GM21825 (cell line): ENCODE results near the gene ARID5A.
"Not testable (repeated sequence)": the region's sequence is repeated elsewhere in the genome, so short reads cannot be mapped to it uniquely, and the experiment has no call there.

Experiments used
- ATAC-seq: cut with Tn5 transposase; IDR thresholded peaks from one replicate; pipeline ENCODE4 v1.9.1; 2021; ENCODE audit warnings: mild to moderate bottlenecking, moderate library complexity; ENCODE audit not compliant: unreplicated experiment

The ARID5A gene

GRCh38 chr2:96536445-96537065 is at the start of gene ARID5A:
Gene ARID5A, plus strand, starts transcription at chr2:96536752. Its CDS starts 75 bp downstream, at chr2:96536827.
- ATAC-seq: peak; percentile 49

GRCh38 chr2:96489261-96489660 is 47.3 kb upstream of the ARID5A start:
- ATAC-seq: no peak

- ATAC-seq: no peak
These were observed 46.9 kb upstream of the ARID5A start for GRCh38 chr2:96489663-96490062.

- ATAC-seq: no peak
These were observed 44.6 kb upstream of the ARID5A start for GRCh38 chr2:96491860-96492497.

- ATAC-seq: no peak
These were observed 43.5 kb upstream of the ARID5A start for GRCh38 chr2:96493072-96493471.

GRCh38 chr2:96494188-96494587 is 42.4 kb upstream of the ARID5A start:
- ATAC-seq: no peak

- no peak for ATAC-seq
These were observed 40.4 kb upstream of the ARID5A start for GRCh38 chr2:96495982-96496629.

GRCh38 chr2:96498021-96498431 is 38.5 kb upstream of the ARID5A start:
- no peak for ATAC-seq

- not testable (repeated sequence) for ATAC-seq
These were observed 37.9 kb upstream of the ARID5A start for GRCh38 chr2:96498611-96499010.

GRCh38 chr2:96499061-96499960 is 37.2 kb upstream of the ARID5A start:
- no peak for ATAC-seq

GRCh38 chr2:96500385-96501066 is 36.0 kb upstream of the ARID5A start:
- no peak for ATAC-seq

- peak; percentile 58 for ATAC-seq
These were observed 35.1 kb upstream of the ARID5A start for GRCh38 chr2:96501471-96501874.

GRCh38 chr2:96501886-96502810 is 34.4 kb upstream of the ARID5A start:
- no peak for ATAC-seq

- ATAC-seq: no peak
These were observed 33.5 kb upstream of the ARID5A start for GRCh38 chr2:96502891-96503636.

- no peak for ATAC-seq
These were observed 32.8 kb upstream of the ARID5A start for GRCh38 chr2:96503637-96504243.

- no peak for ATAC-seq
These were observed 31.2 kb upstream of the ARID5A start, which contains the start of gene NEURL3 for GRCh38 chr2:96505231-96505889. Gene NEURL3, minus strand, starts transcription at chr2:96505357. Its CDS starts 71 bp downstream, at chr2:96505286.

GRCh38 chr2:96506016-96506906 is 30.3 kb upstream of the ARID5A start:
- no peak for ATAC-seq
